SK-N-SH treated with all-trans-retinoic acid at 6 μM for 48 hours (cell line): Measurements from ENCODE around the gene CEACAM5.

Source experiments
- ATAC-seq: fragments of 200-7000 bp; cut with Tn5 transposase; 3 replicates; pipeline ENCODE4 v1.9.1; 2020; ENCODE audit warnings: mild to moderate bottlenecking, moderate library complexity
- ARNTL ChIP-seq: fragments of 450-650 bp; formaldehyde crosslinking; IDR thresholded peaks from 2 replicates; pipeline ENCODE4 v1.5.0; 2020; ENCODE audit warnings: low read depth, mild to moderate bottlenecking, moderate library complexity, borderline replicate concordance
- BACH2 ChIP-seq: fragments of 250-450 bp; sonication (Bioruptor Pico); IDR thresholded peaks from 2 replicates; pipeline ENCODE4 v1.9.0; 2021; ENCODE audit warnings: mild to moderate bottlenecking, borderline replicate concordance
- CSDC2 ChIP-seq: fragments of 250-450 bp; sonication (Bioruptor Pico); IDR thresholded peaks from 2 replicates; pipeline ENCODE4 v1.5.0; 2020; ENCODE audit warnings: mild to moderate bottlenecking, moderate library complexity
- CSRNP3 ChIP-seq: fragments of 250-450 bp; sonication (Bioruptor Pico); IDR thresholded peaks from 2 replicates; pipeline ENCODE4 v1.5.1; 2021; ENCODE audit warnings: mild to moderate bottlenecking, moderate library complexity
- ESRRG ChIP-seq: fragments of 250-450 bp; sonication (Bioruptor Pico); IDR thresholded peaks from 2 replicates; pipeline ENCODE4 v1.6.1; 2021; ENCODE audit warnings: mild to moderate bottlenecking
- GLIS3 ChIP-seq: fragments of 250-450 bp; sonication (Bioruptor Pico); IDR thresholded peaks from 2 replicates; pipeline ENCODE4 v1.5.0; 2020; ENCODE audit warnings: mild to moderate bottlenecking, moderate library complexity
- ISL1 ChIP-seq: fragments of 250-450 bp; sonication (Bioruptor Pico); IDR thresholded peaks from 2 replicates; pipeline ENCODE4 v2.1.2; 2022; ENCODE audit warnings: mild to moderate bottlenecking, moderate library complexity
- OSR1 ChIP-seq: fragments of 250-450 bp; sonication (Bioruptor Pico); IDR thresholded peaks from 2 replicates; pipeline ENCODE4 v1.8.0; 2022; ENCODE audit warnings: moderate library complexity, mild to moderate bottlenecking, inconsistent platforms
- PATZ1 ChIP-seq: fragments of 250-450 bp; sonication (Bioruptor Pico); IDR thresholded peaks from 2 replicates; pipeline ENCODE4 v1.8.0; 2020; ENCODE audit warnings: mild to moderate bottlenecking, moderate library complexity, borderline replicate concordance
- PPARA ChIP-seq: fragments of 250-450 bp; sonication (Bioruptor Pico); IDR thresholded peaks from 2 replicates; pipeline ENCODE4 v1.5.0; 2020; ENCODE audit warnings: mild to moderate bottlenecking, borderline replicate concordance
- RARB ChIP-seq: fragments of 250-450 bp; sonication (Bioruptor Pico); IDR thresholded peaks from 2 replicates; pipeline ENCODE4 v1.8.0; 2021; ENCODE audit warnings: mild to moderate bottlenecking, moderate library complexity
- SNAI2 ChIP-seq: fragments of 250-450 bp; sonication (Bioruptor Pico); IDR thresholded peaks from 2 replicates; pipeline ENCODE4 v1.5.0; 2020; ENCODE audit warnings: mild to moderate bottlenecking, moderate library complexity
- TCF4 ChIP-seq: fragments of 250-450 bp; sonication (Bioruptor Pico); IDR thresholded peaks from 2 replicates; pipeline ENCODE4 v1.8.0; 2021; ENCODE audit warnings: mild to moderate bottlenecking, moderate library complexity, borderline replicate concordance
- TOX ChIP-seq: fragments of 250-450 bp; sonication (Bioruptor Pico); IDR thresholded peaks from 2 replicates; pipeline ENCODE4 v1.8.0; 2021; ENCODE audit warnings: mild to moderate bottlenecking, moderate library complexity, borderline replicate concordance
- TSHZ2 ChIP-seq: fragments of 250-450 bp; sonication (Bioruptor Pico); IDR thresholded peaks from 2 replicates; pipeline ENCODE4 v1.5.0; 2020; ENCODE audit warnings: mild to moderate bottlenecking, moderate library complexity
- ZC3H10 ChIP-seq: fragments of 250-450 bp; sonication (Bioruptor Pico); IDR thresholded peaks from 2 replicates; pipeline ENCODE4 v1.5.1; 2021; ENCODE audit warnings: mild to moderate bottlenecking, moderate library complexity
- ZFP3 ChIP-seq: fragments of 250-450 bp; sonication (Bioruptor Pico); IDR thresholded peaks from 2 replicates; pipeline ENCODE4 v1.5.0; 2020; ENCODE audit warnings: mild to moderate bottlenecking, moderate library complexity
- ZFP30 ChIP-seq: fragments of 450-650 bp; formaldehyde crosslinking; IDR thresholded peaks from 2 replicates; pipeline ENCODE4 v1.5.0; 2022; ENCODE audit warnings: mild to moderate bottlenecking, moderate library complexity
- ZNF565 ChIP-seq: fragments of 450-650 bp; formaldehyde crosslinking; conservative IDR thresholded peaks from 2 replicates; pipeline ENCODE4 v1.5.0; 2020; ENCODE audit warnings: low read depth, mild to moderate bottlenecking, moderate library complexity
- ZNF70 ChIP-seq: fragments of 450-650 bp; formaldehyde crosslinking; IDR thresholded peaks from 2 replicates; pipeline ENCODE4 v1.5.0; 2020; ENCODE audit warnings: mild to moderate bottlenecking, moderate library complexity
- ZNF8 ChIP-seq: fragments of 450-650 bp; formaldehyde crosslinking; IDR thresholded peaks from 2 replicates; pipeline ENCODE4 v1.5.0; 2020; ENCODE audit warnings: mild to moderate bottlenecking, moderate library complexity
- TF ChIP-seq, protein P1 (sequence below): fragments of 250-450 bp; sonication (Bioruptor Pico); IDR thresholded peaks from 2 replicates; pipeline ENCODE4 v1.5.1; 2020; ENCODE audit warnings: low read depth, mild to moderate bottlenecking, moderate library complexity
- TF ChIP-seq, protein P2 (sequence below): fragments of 250-450 bp; sonication (Bioruptor Pico); IDR thresholded peaks from 2 replicates; pipeline ENCODE4 v1.8.0; 2021; ENCODE audit warnings: low read depth, mild to moderate bottlenecking, moderate library complexity, borderline replicate concordance

CEACAM5 gene

GRCh38 chr19:41698746-41699230, 9.6 kb upstream of the CEACAM5 start:
- TF ChIP-seq ZNF8 (no peak), PPARA (CRISPR knock-in tag) (no peak), GLIS3 (CRISPR knock-in tag) (no peak), ZNF70 (no peak), TOX (no peak), ISL1 (CRISPR knock-in tag) (no peak), ARNTL (no peak), ZFP30 (no peak), TCF4 (CRISPR knock-in tag) (no peak), ESRRG (CRISPR knock-in tag) (no peak), BACH2 (CRISPR knock-in tag) (no peak), PATZ1 (no peak), ZFP3 (CRISPR knock-in tag) (no peak), CSRNP3 (no peak), RARB (CRISPR knock-in tag) (no peak), SNAI2 (CRISPR knock-in tag) (no peak), OSR1 (CRISPR knock-in tag) (no peak), ZNF565 (CRISPR knock-in tag) (no peak), CSDC2 (CRISPR knock-in tag) (no peak)
- TF ChIP-seq, protein P1, sequence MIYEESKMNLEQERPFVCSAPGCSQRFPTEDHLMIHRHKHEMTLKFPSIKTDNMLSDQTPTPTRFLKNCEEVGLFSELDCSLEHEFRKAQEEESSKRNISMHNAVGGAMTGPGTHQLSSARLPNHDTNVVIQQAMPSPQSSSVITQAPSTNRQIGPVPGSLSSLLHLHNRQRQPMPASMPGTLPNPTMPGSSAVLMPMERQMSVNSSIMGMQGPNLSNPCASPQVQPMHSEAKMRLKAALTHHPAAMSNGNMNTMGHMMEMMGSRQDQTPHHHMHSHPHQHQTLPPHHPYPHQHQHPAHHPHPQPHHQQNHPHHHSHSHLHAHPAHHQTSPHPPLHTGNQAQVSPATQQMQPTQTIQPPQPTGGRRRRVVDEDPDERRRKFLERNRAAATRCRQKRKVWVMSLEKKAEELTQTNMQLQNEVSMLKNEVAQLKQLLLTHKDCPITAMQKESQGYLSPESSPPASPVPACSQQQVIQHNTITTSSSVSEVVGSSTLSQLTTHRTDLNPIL (CRISPR knock-in tag), result no peak

GRCh38 chr19:41699231-41699967, 9.0 kb upstream of the CEACAM5 start:
- TF ChIP-seq ISL1 (CRISPR knock-in tag), result no peak
- TF ChIP-seq CSDC2 (CRISPR knock-in tag), result no peak
- TF ChIP-seq ZNF8, result no peak
- no peak for TF ChIP-seq BACH2 (CRISPR knock-in tag)
- no peak for TF ChIP-seq OSR1 (CRISPR knock-in tag)
- TF ChIP-seq ARNTL, result no peak
- no peak for TF ChIP-seq ZC3H10
- no peak for ATAC-seq

More at GRCh38 chr19:41698746-41699230, 9.6 kb upstream of the CEACAM5 start:
- ATAC-seq, result no peak

- no peak for ATAC-seq
- TF ChIP-seq ZFP3 (CRISPR knock-in tag) (no peak), PATZ1 (no peak), ESRRG (CRISPR knock-in tag) (no peak), ZNF8 (no peak), BACH2 (CRISPR knock-in tag) (no peak), CSRNP3 (no peak), OSR1 (CRISPR knock-in tag) (no peak), TCF4 (CRISPR knock-in tag) (no peak), GLIS3 (CRISPR knock-in tag) (no peak), ZC3H10 (no peak), PPARA (CRISPR knock-in tag) (no peak), TSHZ2 (no peak), ZNF70 (no peak)
- TF ChIP-seq, protein P1 (CRISPR knock-in tag), result no peak
- TF ChIP-seq, protein P2, sequence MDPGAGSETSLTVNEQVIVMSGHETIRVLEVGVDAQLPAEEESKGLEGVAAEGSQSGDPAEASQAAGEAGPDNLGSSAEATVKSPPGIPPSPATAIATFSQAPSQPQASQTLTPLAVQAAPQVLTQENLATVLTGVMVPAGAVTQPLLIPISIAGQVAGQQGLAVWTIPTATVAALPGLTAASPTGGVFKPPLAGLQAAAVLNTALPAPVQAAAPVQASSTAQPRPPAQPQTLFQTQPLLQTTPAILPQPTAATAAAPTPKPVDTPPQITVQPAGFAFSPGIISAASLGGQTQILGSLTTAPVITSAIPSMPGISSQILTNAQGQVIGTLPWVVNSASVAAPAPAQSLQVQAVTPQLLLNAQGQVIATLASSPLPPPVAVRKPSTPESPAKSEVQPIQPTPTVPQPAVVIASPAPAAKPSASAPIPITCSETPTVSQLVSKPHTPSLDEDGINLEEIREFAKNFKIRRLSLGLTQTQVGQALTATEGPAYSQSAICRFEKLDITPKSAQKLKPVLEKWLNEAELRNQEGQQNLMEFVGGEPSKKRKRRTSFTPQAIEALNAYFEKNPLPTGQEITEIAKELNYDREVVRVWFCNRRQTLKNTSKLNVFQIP (CRISPR knock-in tag), result no peak
Measured at GRCh38 chr19:41699968-41700323, 8.5 kb upstream of the CEACAM5 start.
